Measurements from ENCODE around the gene SPRED3.
A peak's percentile ranks its signal among the peaks of the same experiment; 100 is the strongest.

The SPRED3 gene

DNA sequence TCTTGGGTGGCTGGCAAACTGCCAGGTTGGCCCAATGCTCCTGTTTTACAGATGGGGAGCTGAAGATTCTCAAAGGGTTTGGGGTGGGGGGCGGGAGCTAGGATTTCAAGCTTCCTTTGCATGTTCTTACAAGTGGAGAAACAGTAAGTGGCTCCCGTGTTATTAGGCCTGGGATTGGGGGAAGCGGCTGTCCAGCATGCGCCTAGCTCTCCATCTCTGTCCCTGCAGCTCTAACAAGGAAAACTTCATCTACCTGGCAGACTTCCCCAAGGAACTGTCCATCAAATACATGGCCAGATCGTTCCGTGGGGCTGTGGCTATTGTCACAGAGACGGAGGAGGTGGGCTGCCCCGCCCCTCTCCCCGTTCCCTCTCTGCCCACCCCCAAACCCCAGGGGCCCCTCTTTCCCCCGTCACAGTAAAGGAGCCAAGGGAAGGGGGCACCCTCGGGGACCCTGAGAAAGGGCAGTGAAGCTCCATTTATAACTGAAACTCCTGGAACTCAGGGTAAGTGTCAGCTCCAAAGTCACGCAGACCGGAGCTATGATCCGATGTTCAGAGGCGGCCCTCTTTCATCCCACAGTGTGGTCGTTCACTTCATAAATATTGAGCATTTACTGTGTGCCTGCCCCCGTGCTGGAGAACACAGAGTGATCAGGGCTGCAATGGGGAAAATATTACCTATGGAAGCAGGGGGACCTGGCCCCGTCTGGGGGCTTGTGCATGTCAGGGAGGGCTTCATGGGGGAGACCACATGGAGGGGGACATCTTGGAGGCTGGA, 29.1 kb upstream of the SPRED3 start:
- TF ChIP-seq, protein P1, sequence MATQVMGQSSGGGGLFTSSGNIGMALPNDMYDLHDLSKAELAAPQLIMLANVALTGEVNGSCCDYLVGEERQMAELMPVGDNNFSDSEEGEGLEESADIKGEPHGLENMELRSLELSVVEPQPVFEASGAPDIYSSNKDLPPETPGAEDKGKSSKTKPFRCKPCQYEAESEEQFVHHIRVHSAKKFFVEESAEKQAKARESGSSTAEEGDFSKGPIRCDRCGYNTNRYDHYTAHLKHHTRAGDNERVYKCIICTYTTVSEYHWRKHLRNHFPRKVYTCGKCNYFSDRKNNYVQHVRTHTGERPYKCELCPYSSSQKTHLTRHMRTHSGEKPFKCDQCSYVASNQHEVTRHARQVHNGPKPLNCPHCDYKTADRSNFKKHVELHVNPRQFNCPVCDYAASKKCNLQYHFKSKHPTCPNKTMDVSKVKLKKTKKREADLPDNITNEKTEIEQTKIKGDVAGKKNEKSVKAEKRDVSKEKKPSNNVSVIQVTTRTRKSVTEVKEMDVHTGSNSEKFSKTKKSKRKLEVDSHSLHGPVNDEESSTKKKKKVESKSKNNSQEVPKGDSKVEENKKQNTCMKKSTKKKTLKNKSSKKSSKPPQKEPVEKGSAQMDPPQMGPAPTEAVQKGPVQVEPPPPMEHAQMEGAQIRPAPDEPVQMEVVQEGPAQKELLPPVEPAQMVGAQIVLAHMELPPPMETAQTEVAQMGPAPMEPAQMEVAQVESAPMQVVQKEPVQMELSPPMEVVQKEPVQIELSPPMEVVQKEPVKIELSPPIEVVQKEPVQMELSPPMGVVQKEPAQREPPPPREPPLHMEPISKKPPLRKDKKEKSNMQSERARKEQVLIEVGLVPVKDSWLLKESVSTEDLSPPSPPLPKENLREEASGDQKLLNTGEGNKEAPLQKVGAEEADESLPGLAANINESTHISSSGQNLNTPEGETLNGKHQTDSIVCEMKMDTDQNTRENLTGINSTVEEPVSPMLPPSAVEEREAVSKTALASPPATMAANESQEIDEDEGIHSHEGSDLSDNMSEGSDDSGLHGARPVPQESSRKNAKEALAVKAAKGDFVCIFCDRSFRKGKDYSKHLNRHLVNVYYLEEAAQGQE (IDR thresholded peaks at IDR 0.05; ENCODE audit: low read depth): peak; percentile 20; the same call in 1 of the 2 replicates
- TF ChIP-seq, protein P2, sequence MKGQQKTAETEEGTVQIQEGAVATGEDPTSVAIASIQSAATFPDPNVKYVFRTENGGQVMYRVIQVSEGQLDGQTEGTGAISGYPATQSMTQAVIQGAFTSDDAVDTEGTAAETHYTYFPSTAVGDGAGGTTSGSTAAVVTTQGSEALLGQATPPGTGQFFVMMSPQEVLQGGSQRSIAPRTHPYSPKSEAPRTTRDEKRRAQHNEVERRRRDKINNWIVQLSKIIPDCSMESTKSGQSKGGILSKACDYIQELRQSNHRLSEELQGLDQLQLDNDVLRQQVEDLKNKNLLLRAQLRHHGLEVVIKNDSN (IDR thresholded peaks at IDR 0.05): no peak

DNA sequence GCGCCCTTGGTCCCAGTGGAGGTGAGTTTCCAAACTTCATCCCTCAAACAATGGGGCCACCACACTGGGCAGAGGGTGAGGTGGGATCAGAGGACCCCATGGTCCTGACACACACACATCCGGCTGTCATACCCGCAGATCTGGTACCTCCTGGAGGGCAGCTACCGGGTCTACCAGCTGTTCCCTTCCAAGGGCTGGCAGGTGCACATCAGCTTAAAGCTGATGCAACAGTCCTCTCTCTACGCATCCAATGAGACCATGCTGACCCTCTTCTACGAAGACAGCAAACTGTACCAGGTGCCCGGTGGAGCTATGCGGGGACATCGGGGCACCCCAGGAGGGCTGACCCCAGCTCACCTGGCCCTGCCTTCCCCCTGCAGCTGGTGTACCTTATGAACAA, 28.1 kb upstream of the SPRED3 start:
- TF ChIP-seq FOXM1 (IDR thresholded peaks at IDR 0.05; ENCODE audit: borderline replicate concordance, low read depth) (no peak), YY1 (IDR thresholded peaks at IDR 0.05; ENCODE audit: low read depth) (no peak), TCF12 (IDR thresholded peaks at IDR 0.05; ENCODE audit: low read depth) (no peak), TEAD4 (IDR thresholded peaks at IDR 0.05) (no peak), EP300 (IDR thresholded peaks at IDR 0.05; ENCODE audit: borderline replicate concordance) (no peak), CREB1 (IDR thresholded peaks at IDR 0.05; ENCODE audit: low read depth) (no peak), CEBPB (IDR thresholded peaks at IDR 0.05) (no peak)
- TF ChIP-seq, protein P3, sequence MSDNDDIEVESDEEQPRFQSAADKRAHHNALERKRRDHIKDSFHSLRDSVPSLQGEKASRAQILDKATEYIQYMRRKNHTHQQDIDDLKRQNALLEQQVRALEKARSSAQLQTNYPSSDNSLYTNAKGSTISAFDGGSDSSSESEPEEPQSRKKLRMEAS (IDR thresholded peaks at IDR 0.05): no peak
- TF ChIP-seq, protein P1 (IDR thresholded peaks at IDR 0.05; ENCODE audit: low read depth): no peak
- TF ChIP-seq, protein P2 (IDR thresholded peaks at IDR 0.05): no peak

DNA sequence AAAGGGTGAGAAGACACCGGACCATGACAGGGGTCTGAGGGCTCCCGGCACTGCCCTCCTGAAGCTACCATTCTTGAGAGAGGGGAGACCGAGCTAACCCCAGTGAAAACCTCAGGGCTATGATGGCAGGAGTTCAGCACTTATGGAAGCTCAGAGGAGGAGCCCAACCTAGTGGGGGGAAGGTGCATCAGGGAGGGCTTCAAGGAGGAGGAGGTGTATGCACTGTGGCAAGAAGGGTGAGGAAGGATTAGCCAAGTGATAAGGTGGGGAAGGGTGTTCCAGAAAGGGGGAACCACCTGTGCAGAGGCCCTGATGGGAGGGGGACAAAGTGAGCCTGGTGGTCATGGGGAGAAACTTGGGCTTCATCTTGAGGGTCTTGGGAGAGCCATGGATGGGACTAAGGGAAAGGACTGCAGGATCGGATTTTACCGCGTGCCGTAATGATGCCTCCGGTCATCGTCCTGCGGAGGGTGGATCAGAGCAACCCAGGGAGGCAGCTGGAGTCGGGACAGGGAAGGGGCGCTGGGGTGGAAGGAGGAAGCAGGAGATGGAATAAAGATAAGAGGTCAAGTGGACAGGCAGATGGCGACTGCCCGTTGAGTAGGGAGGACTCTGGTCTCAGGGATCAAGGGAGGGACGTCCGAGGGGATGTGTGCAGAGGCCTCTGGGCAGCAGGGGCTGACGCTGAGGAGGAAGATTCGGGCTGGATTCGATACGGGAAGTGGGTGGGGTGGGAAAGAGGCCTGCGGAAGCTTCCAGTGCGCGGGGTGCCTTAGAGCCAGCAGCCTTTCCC, 27.5 kb upstream of the SPRED3 start:
- TF ChIP-seq YY1 (IDR thresholded peaks at IDR 0.05; ENCODE audit: low read depth) (no peak), CREB1 (IDR thresholded peaks at IDR 0.05; ENCODE audit: low read depth) (no peak), TAF1 (IDR thresholded peaks at IDR 0.05; ENCODE audit: low read depth) (no peak), TCF12 (IDR thresholded peaks at IDR 0.05; ENCODE audit: low read depth) (no peak), ZBTB7A (IDR thresholded peaks at IDR 0.05; ENCODE audit: low read depth) (no peak), FOXM1 (IDR thresholded peaks at IDR 0.05; ENCODE audit: borderline replicate concordance, low read depth) (no peak), EP300 (IDR thresholded peaks at IDR 0.05; ENCODE audit: borderline replicate concordance) (no peak), TEAD4 (IDR thresholded peaks at IDR 0.05) (no peak), RAD21 (IDR thresholded peaks at IDR 0.05; ENCODE audit: low read depth) (no peak)
- TF ChIP-seq, protein P3 (IDR thresholded peaks at IDR 0.05): no peak
- TF ChIP-seq, protein P2 (IDR thresholded peaks at IDR 0.05): no peak

DNA sequence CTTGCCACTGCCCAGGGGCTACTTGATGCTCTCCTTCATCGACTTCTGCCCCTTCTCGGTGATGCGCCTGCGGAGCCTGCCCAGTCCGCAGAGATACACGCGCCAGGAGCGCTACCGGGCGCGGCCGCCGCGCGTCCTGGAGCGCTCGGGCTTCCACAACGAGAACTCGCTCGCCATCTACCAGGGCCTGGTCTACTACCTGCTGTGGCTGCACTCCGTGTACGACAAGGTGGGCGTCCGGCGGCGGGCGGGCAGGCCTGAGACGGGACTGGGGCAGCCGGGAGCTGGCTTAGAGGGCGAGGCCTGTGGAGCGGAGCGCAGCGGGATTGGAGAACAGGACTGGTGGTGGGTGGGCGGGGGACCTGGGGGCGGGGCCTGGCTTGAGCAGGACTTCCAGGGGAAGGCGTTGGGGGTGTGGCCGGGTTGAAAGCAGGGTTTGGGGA, 26.8 kb upstream of the SPRED3 start:
- TF ChIP-seq EGR1 (IDR thresholded peaks at IDR 0.05) (0 out of 2 replicates have a peak, but pooled peaks have one; percentile 8), ZBTB7A (IDR thresholded peaks at IDR 0.05; ENCODE audit: low read depth) (no peak)

DNA sequence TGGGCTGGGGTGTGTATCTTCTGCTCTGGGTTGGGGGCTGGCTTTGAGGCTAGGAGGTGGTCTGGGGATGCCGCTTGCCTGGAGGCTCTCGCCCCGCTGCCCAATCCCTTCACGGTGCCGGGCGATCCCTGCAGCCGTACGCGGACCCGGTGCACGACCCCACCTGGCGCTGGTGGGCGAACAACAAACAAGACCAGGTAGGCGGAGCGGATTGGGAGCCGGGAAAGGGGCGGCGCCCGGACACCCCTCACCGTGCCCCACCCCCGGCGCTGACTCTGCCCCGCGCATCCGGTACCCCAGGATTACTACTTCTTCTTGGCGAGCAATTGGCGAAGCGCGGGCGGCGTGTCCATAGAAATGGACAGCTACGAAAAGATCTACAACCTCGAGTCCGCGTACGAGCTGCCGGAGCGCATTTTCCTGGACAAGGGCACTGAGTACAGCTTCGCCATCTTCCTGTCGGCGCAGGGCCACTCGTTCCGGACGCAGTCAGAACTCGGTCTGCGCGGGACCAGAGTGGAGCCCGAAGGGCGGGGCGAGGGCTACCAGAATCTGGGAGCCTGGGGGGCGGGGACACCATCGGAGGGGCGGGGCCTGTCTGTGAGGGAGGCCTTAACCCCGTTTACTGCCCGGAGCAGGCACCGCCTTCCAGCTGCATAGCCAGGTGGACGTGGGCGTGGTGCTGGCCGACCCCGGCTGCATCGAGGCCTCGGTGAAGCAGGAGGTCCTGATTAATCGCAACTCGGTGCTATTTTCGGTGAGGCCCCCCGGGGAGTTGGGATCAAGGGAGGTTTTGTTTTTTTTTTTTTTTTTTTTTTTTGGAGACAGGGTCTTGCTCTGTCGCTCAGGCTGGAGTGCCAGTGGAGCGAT, 26.2 kb upstream of the SPRED3 start:
- TF ChIP-seq, protein P1 (IDR thresholded peaks at IDR 0.05; ENCODE audit: low read depth): no peak
- TF ChIP-seq RAD21 (IDR thresholded peaks at IDR 0.05; ENCODE audit: low read depth) (no peak), TAF1 (IDR thresholded peaks at IDR 0.05; ENCODE audit: low read depth) (peak; percentile 34; the same call in 1 of the 2 replicates), CREB1 (IDR thresholded peaks at IDR 0.05; ENCODE audit: low read depth) (0 out of 2 replicates have a peak, but pooled peaks have one; percentile 20), ZBTB7A (IDR thresholded peaks at IDR 0.05; ENCODE audit: low read depth) (peak; percentile 89), EP300 (IDR thresholded peaks at IDR 0.05; ENCODE audit: borderline replicate concordance) (no peak), YY1 (IDR thresholded peaks at IDR 0.05; ENCODE audit: low read depth) (0 out of 2 replicates have a peak, but pooled peaks have one; percentile 15), TCF12 (IDR thresholded peaks at IDR 0.05; ENCODE audit: low read depth) (no peak), NFIC (IDR thresholded peaks at IDR 0.05) (no peak)
- TF ChIP-seq, protein P3 (IDR thresholded peaks at IDR 0.05): peak; percentile 56; the same call in 1 of the 2 replicates
- TF ChIP-seq, protein P2 (IDR thresholded peaks at IDR 0.05): no peak

Data from Ishikawa (cell line).